Lower leg skin (tissue), 3 donors: ENCODE measurements around the gene PSMA2.

Source experiments
- POLR2A ChIP-seq, 2 donors: fragments of 450-650 bp; IDR thresholded peaks; one replicate each; pipeline ENCODE4 v1.6.1; 2016 to 2017; ENCODE audit warnings: antibody characterized with exemption in 2 of 2, mild to moderate bottlenecking in 1 of 2, moderate library complexity in 1 of 2
- TF ChIP-seq, protein P1 (sequence below), 3 donors: fragments of 450-650 bp; IDR thresholded peaks; one replicate each; pipeline ENCODE4 v1.5.1; 2016; ENCODE audit warnings: antibody characterized with exemption in 3 of 3, mild to moderate bottlenecking in 3 of 3, moderate library complexity in 2 of 3

DNA sequence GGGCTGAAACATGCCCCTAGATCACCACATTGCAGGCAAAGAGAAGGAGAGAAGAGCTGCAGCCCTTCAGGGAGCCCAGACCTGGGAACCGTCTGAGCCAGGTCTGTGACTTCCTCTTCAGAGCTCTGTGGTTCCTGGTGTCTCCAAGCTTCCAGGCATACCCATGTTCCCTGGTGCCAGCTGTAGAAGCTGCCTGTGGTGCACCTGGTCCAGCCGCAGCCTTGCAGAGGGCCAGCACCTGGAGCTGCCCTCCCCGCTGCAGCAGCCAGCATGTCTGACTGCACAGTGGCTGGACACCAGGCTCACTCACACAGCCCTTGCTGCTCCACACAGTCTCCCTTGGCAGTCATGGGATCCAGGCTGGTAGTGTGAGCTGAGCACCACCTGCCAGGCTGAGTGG lies 53.7 kb downstream of the PSMA2 start:
- TF ChIP-seq, protein P1, sequence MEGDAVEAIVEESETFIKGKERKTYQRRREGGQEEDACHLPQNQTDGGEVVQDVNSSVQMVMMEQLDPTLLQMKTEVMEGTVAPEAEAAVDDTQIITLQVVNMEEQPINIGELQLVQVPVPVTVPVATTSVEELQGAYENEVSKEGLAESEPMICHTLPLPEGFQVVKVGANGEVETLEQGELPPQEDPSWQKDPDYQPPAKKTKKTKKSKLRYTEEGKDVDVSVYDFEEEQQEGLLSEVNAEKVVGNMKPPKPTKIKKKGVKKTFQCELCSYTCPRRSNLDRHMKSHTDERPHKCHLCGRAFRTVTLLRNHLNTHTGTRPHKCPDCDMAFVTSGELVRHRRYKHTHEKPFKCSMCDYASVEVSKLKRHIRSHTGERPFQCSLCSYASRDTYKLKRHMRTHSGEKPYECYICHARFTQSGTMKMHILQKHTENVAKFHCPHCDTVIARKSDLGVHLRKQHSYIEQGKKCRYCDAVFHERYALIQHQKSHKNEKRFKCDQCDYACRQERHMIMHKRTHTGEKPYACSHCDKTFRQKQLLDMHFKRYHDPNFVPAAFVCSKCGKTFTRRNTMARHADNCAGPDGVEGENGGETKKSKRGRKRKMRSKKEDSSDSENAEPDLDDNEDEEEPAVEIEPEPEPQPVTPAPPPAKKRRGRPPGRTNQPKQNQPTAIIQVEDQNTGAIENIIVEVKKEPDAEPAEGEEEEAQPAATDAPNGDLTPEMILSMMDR (IDR thresholded peaks at IDR 0.05) = no peak
- TF ChIP-seq POLR2A (IDR thresholded peaks at IDR 0.05) = no peak
